K562 treated with DMSO at 1 percent for 48 hours (cell line): ENCODE results near the gene IGFBP1. TPM values are rescaled to one million over a fixed set of nuclear protein-coding genes. Genes with fewer than 3 reads are reported as not detected.

Source experiments
- total RNA-seq: library from RNA; unstranded; fragments of 300-600 nt; gene quantifications from 2 replicates; pipeline ENCODE4 v1.2.3, GENCODE V29; 2022; ENCODE audit warnings: low replicate concordance; ENCODE audit errors: extremely low read depth

Gene IGFBP1
- not detected in 2 replicates for total RNA-seq

GRCh38 chr7:45888185-45888992 is at the start of gene IGFBP1:
Gene IGFBP1, plus strand, starts transcription at chr7:45888488. Its CDS starts 165 bp downstream, at chr7:45888653.

GRCh38 chr7:45873035-45873354 is 15.3 kb upstream of the IGFBP1 start, which contains the start of gene CCDC201:
Gene CCDC201, minus strand, starts transcription at chr7:45873082. Its CDS starts 75 bp downstream, at chr7:45873007.

GRCh38 chr7:45920502-45921380 is 32.5 kb downstream of the IGFBP1 start, which contains the start of gene IGFBP3:
Gene IGFBP3, minus strand, starts transcription at chr7:45921272. Its CDS starts 132 bp downstream, at chr7:45921140.

Other genes with a start within 250 kb of the IGFBP1 start
- gene CCDC201, start 15.4 kb upstream of the IGFBP1 start, total RNA-seq, result not detected in 2 replicates
- gene IGFBP3, start 32.8 kb downstream of the IGFBP1 start, total RNA-seq, result not detected in 2 replicates